Measurements from ENCODE around the gene PLCL2. TPM values are rescaled to one million over a fixed set of nuclear protein-coding genes. Genes with fewer than 3 reads are reported as not detected.

The PLCL2 gene
- total RNA-seq, 1 donor from 2014 or later = 72.9 TPM

- ATAC-seq (no peak), DNase-seq (ENCODE audit: missing footprints) (no peak)
- intact Hi-C loops (cut with DNase I) = no loop called here
Measured at GRCh38 chr3:16860234-16860633, 24.5 kb upstream of the PLCL2 start.

DNA sequence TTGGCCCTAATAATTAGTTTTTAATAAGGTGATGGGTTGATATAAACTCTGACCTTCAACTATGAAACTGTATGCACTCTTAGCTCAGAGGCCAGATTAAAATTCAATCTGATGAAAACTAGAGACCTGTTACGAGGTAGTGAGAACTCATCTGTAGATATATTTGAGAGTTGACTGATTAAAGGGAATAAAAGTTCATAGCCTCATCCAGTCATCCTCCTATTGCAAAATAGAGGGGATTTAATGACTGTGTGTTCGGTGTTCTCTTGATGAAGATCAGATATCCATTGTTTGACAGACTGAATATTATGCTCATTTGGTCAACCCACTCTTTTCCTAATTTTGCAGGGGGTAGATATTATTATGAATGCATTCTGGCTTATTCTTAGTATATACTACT is 23.3 kb upstream of the PLCL2 start:
- intact Hi-C loops (cut with DNase I) = no loop called here
- no peak for ATAC-seq
- DNase-seq (ENCODE audit: missing footprints) = no peak

- intact Hi-C loops (cut with DNase I) = no loop called here
- ATAC-seq = no peak
- DNase-seq (ENCODE audit: missing footprints) = no peak
Measured at GRCh38 chr3:16864610-16865313, 20.0 kb upstream of the PLCL2 start.

DNA sequence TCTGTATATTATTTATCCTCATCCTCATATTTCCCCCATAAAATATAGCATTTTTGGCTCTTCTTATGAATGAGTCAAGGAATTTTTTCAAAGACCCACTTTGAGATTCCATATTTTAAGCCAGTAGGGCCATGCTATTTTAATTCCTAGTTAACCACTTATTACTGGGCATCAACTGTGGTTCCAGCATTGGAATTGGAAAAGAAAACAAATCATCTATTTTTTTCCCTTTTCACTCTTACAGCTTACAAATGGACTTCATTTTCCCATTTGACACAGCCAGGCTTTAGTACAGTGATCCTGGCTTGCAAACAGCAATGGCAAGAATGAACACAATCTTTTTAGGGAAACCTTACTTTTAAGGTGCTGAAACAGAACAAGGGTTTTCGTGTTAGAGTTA is 19.4 kb upstream of the PLCL2 start:
- no peak for DNase-seq (ENCODE audit: missing footprints)
- intact Hi-C loops (cut with DNase I) = no loop called here
- ATAC-seq = no peak

DNA sequence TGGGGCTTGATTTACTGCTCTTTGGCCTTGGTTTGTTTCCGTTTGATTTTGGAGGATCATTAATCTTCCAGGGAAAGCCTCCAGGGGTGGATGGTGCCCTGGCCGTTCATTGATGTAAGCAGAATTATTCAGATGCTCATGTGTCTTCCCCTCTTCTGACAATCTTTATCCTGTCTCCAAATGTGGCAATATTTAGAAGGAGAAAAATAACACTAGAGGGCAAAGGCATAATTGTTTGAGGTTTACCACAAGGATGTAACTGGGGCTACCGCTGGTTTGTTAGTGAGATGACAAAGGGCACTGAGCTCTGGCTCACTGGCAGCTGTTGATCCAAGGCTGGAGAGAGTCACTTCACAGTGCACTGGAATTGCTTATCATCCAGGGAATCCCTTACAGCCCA is 18.2 kb upstream of the PLCL2 start:
- DNase-seq (ENCODE audit: missing footprints) = no peak
- no peak for ATAC-seq
- intact Hi-C loops (cut with DNase I) = no loop called here

DNA sequence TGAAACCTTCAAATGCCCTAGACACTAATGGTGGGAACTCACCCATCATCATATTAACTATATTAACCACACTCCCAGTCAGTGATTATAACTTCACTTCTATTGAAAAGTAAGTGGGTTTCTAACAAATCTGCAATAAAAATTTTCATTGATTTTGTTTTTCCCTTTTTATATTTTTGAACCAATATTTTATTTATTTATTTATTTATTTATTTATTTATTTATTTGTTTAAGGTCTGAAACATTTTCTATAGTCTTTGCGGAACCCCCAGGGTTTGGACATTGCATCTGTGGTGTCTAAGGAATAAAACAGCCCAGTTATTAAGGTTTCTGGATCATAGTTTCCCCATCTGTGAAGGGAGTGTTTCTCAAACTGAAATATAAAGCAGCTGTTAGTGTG is 16.2 kb upstream of the PLCL2 start:
- ATAC-seq (no peak), DNase-seq (ENCODE audit: missing footprints) (no peak)
- intact Hi-C loops (cut with DNase I) = no loop called here

GRCh38 chr3:16869261-16870005 is 15.3 kb upstream of the PLCL2 start:
- ATAC-seq (no peak), DNase-seq (ENCODE audit: missing footprints) (no peak)
- intact Hi-C loops (cut with DNase I) = no loop called here

GRCh38 chr3:16871915-16872842 is 12.6 kb upstream of the PLCL2 start:
- intact Hi-C loops (cut with DNase I) = no loop called here
- DNase-seq (ENCODE audit: missing footprints) = no peak
- no peak for ATAC-seq

DNA sequence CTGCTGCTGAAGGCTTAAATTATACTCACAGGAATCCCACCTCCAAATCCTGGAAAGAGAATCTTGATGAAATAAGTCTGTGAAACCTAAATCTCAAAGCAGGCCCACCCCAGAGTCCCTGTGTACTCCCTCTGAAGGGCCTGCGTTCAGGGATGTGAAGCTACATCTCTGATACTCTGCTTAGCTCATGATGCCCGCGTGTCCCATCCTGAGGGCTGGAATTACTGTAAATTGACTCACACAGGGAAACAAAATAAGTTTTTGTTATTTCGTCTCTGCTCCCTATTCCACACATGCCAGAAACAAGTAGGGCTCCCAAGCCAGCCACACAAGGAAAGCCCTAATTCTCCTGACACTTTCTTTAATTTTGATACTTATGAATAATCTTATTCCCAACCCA is 10.9 kb upstream of the PLCL2 start:
- intact Hi-C loops (cut with DNase I) = no loop called here
- no peak for ATAC-seq
- DNase-seq (ENCODE audit: missing footprints) = no peak

GRCh38 chr3:16875876-16876550 is 8.7 kb upstream of the PLCL2 start:
- ATAC-seq (peak; percentile 54), DNase-seq (ENCODE audit: missing footprints) (no peak)
- intact Hi-C loops (cut with DNase I) = no loop called here

- intact Hi-C loops (cut with DNase I) = no loop called here
- no peak for DNase-seq (ENCODE audit: missing footprints)
- ATAC-seq = no peak
Measured at GRCh38 chr3:16877505-16877904, 7.2 kb upstream of the PLCL2 start.

DNA sequence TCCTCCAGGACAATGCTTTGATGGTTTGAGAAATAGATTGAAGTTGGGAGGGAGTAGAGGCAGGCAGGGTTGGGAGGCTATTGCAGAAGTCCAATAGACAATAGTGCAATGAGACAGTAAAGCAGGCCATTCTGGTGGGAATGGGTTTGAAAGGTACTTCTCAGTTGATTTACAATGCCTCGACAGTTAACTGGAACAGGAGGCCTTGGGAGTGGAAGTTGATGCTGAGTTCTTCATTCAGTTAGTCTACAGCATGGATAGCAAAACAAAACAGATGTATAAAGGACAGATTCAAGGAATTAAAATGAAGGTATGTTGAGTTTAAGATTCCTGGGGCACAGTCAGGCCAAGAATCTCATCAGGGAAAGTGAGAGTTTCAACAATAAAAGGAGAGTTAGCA is 6.8 kb upstream of the PLCL2 start:
- DNase-seq (ENCODE audit: missing footprints) (no peak), ATAC-seq (no peak)
- intact Hi-C loops (cut with DNase I) = no loop called here

GRCh38 chr3:16881896-16882630 is 2.7 kb upstream of the PLCL2 start:
- DNase-seq (ENCODE audit: missing footprints) = no peak
- intact Hi-C loops (cut with DNase I) = loop anchor here (2.0 kb wide), 2 partner anchors 47 to 113 kb away; no protein-coding TSS in a partner anchor
- ATAC-seq = peak; percentile 65

DNA sequence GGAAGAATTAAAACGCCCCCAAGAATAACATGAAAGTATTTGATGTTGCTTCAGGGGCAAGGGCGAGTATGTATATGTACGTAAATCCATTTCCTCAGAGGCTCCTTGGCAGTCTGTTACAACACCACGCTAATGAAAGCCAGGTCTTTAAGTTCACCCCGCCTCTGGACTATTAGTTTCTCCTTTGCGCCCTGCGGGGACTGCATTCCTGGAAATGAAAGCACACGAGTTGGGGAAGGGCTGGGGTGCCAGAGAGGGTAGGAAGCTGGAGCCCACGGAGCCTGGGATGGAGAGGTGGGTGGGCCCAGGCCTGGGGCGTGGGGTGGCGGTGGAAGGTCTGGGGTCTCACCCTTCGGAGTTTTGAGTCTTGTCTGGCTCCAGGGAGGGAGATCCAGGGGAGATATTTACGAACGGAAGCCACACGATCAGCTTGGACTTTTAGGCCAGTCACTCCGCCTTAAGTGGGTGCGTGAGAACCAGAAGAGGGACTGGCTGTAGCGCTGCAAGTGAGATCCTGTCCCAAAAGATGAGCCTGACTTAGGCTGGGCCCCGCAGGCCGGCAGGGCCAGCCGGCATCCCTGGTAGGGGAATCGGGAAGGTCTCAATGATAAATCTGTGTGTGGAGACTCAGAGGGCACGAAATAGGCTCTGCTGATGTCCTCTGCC is 1.6 kb upstream of the PLCL2 start:
- ATAC-seq = no peak
- intact Hi-C loops (cut with DNase I) = loop anchor here (2.0 kb wide), 2 partner anchors 48 to 114 kb away; no protein-coding TSS in a partner anchor
- DNase-seq (ENCODE audit: missing footprints) = no peak

DNA sequence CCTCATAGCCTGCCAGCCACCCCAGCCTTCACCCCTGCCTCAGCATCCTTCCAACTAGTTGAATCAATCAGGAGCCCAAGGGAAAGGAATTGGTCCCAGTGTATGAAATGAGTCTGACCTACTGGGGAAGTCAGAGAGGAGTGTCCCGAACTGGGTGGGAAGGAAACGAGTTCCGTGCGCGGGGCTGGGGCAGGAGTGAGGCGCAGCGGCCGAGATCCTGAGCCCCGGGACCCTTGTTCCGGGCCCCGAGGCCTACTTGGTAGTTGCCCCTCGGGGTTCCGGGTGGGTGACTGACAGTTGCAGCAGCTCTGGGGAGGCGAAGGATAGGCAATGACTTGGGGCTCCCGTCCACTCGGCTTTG is 1.1 kb upstream of the PLCL2 start:
- no peak for ATAC-seq
- intact Hi-C loops (cut with DNase I) = loop anchor here (2.0 kb wide), 4 partner anchors 15 to 141 kb away; no protein-coding TSS in a partner anchor

GRCh38 chr3:16884084-16884747 is 539 bp upstream of the PLCL2 start:
- ATAC-seq (peak; percentile 77), DNase-seq (ENCODE audit: missing footprints) (peak; percentile 85)
- intact Hi-C loops (cut with DNase I) = loop anchor here (2.0 kb wide), 2 partner anchors 15 to 141 kb away; no protein-coding TSS in a partner anchor

More for the DNA sequence above, 1.1 kb upstream of the PLCL2 start:
- no peak for DNase-seq (ENCODE audit: missing footprints)

All from Right ventricle myocardium inferior (tissue), 1 donor.